A549 (cell line): ENCODE data around the gene STARD4. TPM values are rescaled to one million over a fixed set of nuclear protein-coding genes. Genes with fewer than 3 reads are reported as not detected.

Source experiments
- ATAC-seq, 2 experiments: fragments of 200-7000 bp in 1 of 2; fragments of >200 bp in 1 of 2; cut with Nextera tagmentation in 1 of 2; cut with Tn5 transposase in 1 of 2; 3 replicates each; pipeline versions ENCODE4 v1.8.0 to v1.9.1; 2018 to 2020; ENCODE audit warnings: mild to moderate bottlenecking in 1 of 2, moderate library complexity in 1 of 2
- CTCF ChIA-PET: fragments of 300-600 bp; sonication (Branson Sonifier 250); formaldehyde crosslinking; extraction: SDS; loops from one replicate; lab custom pipeline; 2021; ENCODE audit warnings: antibody characterized with exemption, inconsistent platforms; lab: Yijun Ruan, JAX
- POLR2A ChIA-PET: fragments of 350-600 bp; formaldehyde crosslinking; extraction: SDS; loops from one replicate; lab custom pipeline; 2021; ENCODE audit warnings: antibody characterized with exemption, inconsistent platforms; lab: Yijun Ruan, JAX
- DNase-seq, 2 experiments: peaks; one replicate each; pipeline versions ENCODE4 v3.0.0 to v3.0.0-alpha.2; 2011 to 2016; ENCODE audit warnings: low read depth in 1 of 2, low spot score in 1 of 2
- FAIRE-seq: peaks from 2 replicates; lab custom pipeline; 2011; peaks lifted over from hg19 to GRCh38; lab: Jason Lieb, UNC
- H3K27ac ChIP-seq, 2 experiments: fragments of >200 bp; sonication (Bioruptor Twin); formaldehyde crosslinking; 3 replicates each; pipeline ENCODE4 v1.5.1; 2016 to 2017
- H3K4me1 ChIP-seq: fragments of >200 bp; sonication (Bioruptor Twin); formaldehyde crosslinking; 3 replicates; pipeline ENCODE4 v1.6.1; 2016
- H3K4me2 ChIP-seq: fragments of >200 bp; sonication (Bioruptor Twin); formaldehyde crosslinking; 3 replicates; pipeline ENCODE4 v1.6.1; 2016
- H3K4me3 ChIP-seq: fragments of >200 bp; sonication (Bioruptor Twin); formaldehyde crosslinking; 3 replicates; pipeline ENCODE4 v1.5.1; 2016
- H3K9me3 ChIP-seq: fragments of >200 bp; sonication (Bioruptor Twin); formaldehyde crosslinking; 3 replicates; pipeline ENCODE4 v1.6.1; 2016
- CBX2 ChIP-seq: fragments of 200-600 bp; sonication (generic); IDR thresholded peaks from 2 replicates; pipeline ENCODE4 v1.6.1; 2016; ENCODE audit warnings: low read depth, mild to moderate bottlenecking, borderline replicate concordance
- CBX8 ChIP-seq: fragments of 200-600 bp; sonication (generic); IDR thresholded peaks from 2 replicates; pipeline ENCODE4 v1.6.1; 2016
- CEBPB ChIP-seq, 2 experiments: fragments of >200 bp in 1 of 2; sonication (Bioruptor Twin) in 1 of 2; formaldehyde crosslinking in 1 of 2; IDR thresholded peaks; 2 replicates each; pipeline ENCODE4 v1.6.1; 2012 to 2016
- CHD2 ChIP-seq: fragments of 150-350 bp; IDR thresholded peaks from 2 replicates; pipeline ENCODE4 v1.6.1; 2014; ENCODE audit warnings: low read length; ENCODE audit not compliant: partially characterized antibody
- CHD4 ChIP-seq: fragments of 200-600 bp; sonication (generic); IDR thresholded peaks from 2 replicates; pipeline ENCODE4 v1.6.1; 2016; ENCODE audit warnings: antibody characterized with exemption, mild to moderate bottlenecking, borderline replicate concordance
- EHF ChIP-seq: fragments of 250-450 bp; sonication (Bioruptor Pico); IDR thresholded peaks from 2 replicates; pipeline ENCODE4 v1.5.0; 2020; ENCODE audit warnings: mild to moderate bottlenecking
- EP300 ChIP-seq, 2 experiments: fragments of >200 bp; sonication (Bioruptor Twin); formaldehyde crosslinking; IDR thresholded peaks; 2 replicates in 1 of 2; 3 replicates in 1 of 2; pipeline ENCODE4 v1.6.1; 2016 to 2017
- ESRRA ChIP-seq: fragments of 150-350 bp; IDR thresholded peaks from 2 replicates; pipeline ENCODE4 v1.6.1; 2014; ENCODE audit warnings: mild to moderate bottlenecking, low read length, borderline replicate concordance
- HDAC2 ChIP-seq: fragments of 200-600 bp; sonication (generic); IDR thresholded peaks from 2 replicates; pipeline ENCODE4 v1.6.1; 2016
- HOXB13 ChIP-seq: fragments of 250-450 bp; sonication (Bioruptor Pico); IDR thresholded peaks from 2 replicates; pipeline ENCODE4 v1.5.0; 2020; ENCODE audit warnings: low read depth, mild to moderate bottlenecking, moderate library complexity
- JUNB ChIP-seq: fragments of >200 bp; sonication (Bioruptor Twin); formaldehyde crosslinking; IDR thresholded peaks from 2 replicates; pipeline ENCODE4 v1.6.1; 2016
- KDM5A ChIP-seq: fragments of 200-600 bp; sonication (generic); IDR thresholded peaks from 2 replicates; pipeline ENCODE4 v1.6.1; 2016; ENCODE audit warnings: antibody characterized with exemption, mild to moderate bottlenecking
- MAZ ChIP-seq: fragments of 150-350 bp; IDR thresholded peaks from 2 replicates; pipeline ENCODE4 v1.6.1; 2014; ENCODE audit warnings: antibody characterized with exemption, low read depth, low read length, borderline replicate concordance
- MYC ChIP-seq: IDR thresholded peaks from 2 replicates; pipeline ENCODE4 v1.6.1; 2012; ENCODE audit warnings: mild to moderate bottlenecking, inconsistent platforms, low read length, improper control_type of control experiment, borderline replicate concordance
- NPAS2 ChIP-seq: fragments of 250-450 bp; sonication (Bioruptor Pico); IDR thresholded peaks from 2 replicates; pipeline ENCODE4 v1.8.0; 2022; ENCODE audit warnings: mild to moderate bottlenecking, moderate library complexity, borderline replicate concordance
- POLR2AphosphoS2 ChIP-seq: conservative IDR thresholded peaks from 2 replicates; pipeline ENCODE4 v1.6.1; 2012; ENCODE audit warnings: low read length, improper control_type of control experiment, inconsistent platforms
- RAD21 ChIP-seq, 2 experiments: fragments of >200 bp in 1 of 2; sonication (Bioruptor Twin) in 1 of 2; formaldehyde crosslinking in 1 of 2; IDR thresholded peaks in 1 of 2; conservative IDR thresholded peaks in 1 of 2; 2 replicates in 1 of 2; 3 replicates in 1 of 2; pipeline ENCODE4 v1.6.1; 2012 to 2018; ENCODE audit warnings: inconsistent platforms in 1 of 2
- RCOR1 ChIP-seq: fragments of 150-350 bp; IDR thresholded peaks from 2 replicates; pipeline ENCODE4 v1.6.1; 2014; ENCODE audit warnings: antibody characterized with exemption, low read length, low read depth
- SREBF2 ChIP-seq: fragments of 450-650 bp; IDR thresholded peaks from 2 replicates; pipeline ENCODE4 v1.6.1; 2014; ENCODE audit warnings: mild to moderate bottlenecking, moderate library complexity
- TP53 ChIP-seq: fragments of 250-450 bp; sonication (Bioruptor Pico); IDR thresholded peaks from 2 replicates; pipeline ENCODE4 v1.5.0; 2021; ENCODE audit warnings: mild to moderate bottlenecking, moderate library complexity
- ZSCAN20 ChIP-seq: fragments of 250-450 bp; sonication (Bioruptor Pico); IDR thresholded peaks from 2 replicates; pipeline ENCODE4 v1.8.0; 2022; ENCODE audit warnings: mild to moderate bottlenecking, moderate library complexity
- WGBS: methylation state at CpG from one replicate; pipeline ENCODE4 v1.1.6; 2017; ENCODE audit errors: missing lambda C conversion rate; 5-methylcytosine and 5-hydroxymethylcytosine counted together
- polyA plus RNA-seq, 4 experiments: library from polyadenylated mRNA; depleted of rRNA in 3 of 4; stranded (reverse); fragments of >200 nt; fragmentation: RNase III in 1 of 4; extraction: RNeasy Plus Mini Kit Qiagen cat#74134 plus additional on column Dnase treatment in 1 of 4; gene quantifications; 2 replicates in 3 of 4; 3 replicates in 1 of 4; pipeline ENCODE4 v1.2.3, GENCODE V29; 2011 to 2017
- TF ChIP-seq, protein P1 (sequence below): fragments of >200 bp; sonication (Bioruptor Twin); formaldehyde crosslinking; IDR thresholded peaks from 3 replicates; pipeline ENCODE4 v1.5.1; 2016
- TF ChIP-seq, protein P2 (sequence below): fragments of >200 bp; sonication (Bioruptor Twin); formaldehyde crosslinking; IDR thresholded peaks from 3 replicates; pipeline ENCODE4 v1.6.1; 2016
- TF ChIP-seq, protein P3 (sequence below): fragments of 250-450 bp; sonication (Bioruptor Pico); IDR thresholded peaks from 2 replicates; pipeline ENCODE4 v1.5.0; 2020; ENCODE audit warnings: low read depth, mild to moderate bottlenecking, moderate library complexity
- TF ChIP-seq, protein P4 (sequence below): fragments of 250-450 bp; sonication (Bioruptor Pico); IDR thresholded peaks from 2 replicates; pipeline ENCODE4 v1.5.0; 2021; ENCODE audit warnings: mild to moderate bottlenecking, moderate library complexity, borderline replicate concordance
- TF ChIP-seq, protein P5 (sequence below): IDR thresholded peaks from 2 replicates; pipeline ENCODE4 v1.6.1; 2012; ENCODE audit warnings: low read depth, borderline replicate concordance

Gene STARD4
- polyA plus RNA-seq, 2 of the 4 experiments (the other 2 are of a cell fraction): 14.0 to 15.9 TPM

DNA sequence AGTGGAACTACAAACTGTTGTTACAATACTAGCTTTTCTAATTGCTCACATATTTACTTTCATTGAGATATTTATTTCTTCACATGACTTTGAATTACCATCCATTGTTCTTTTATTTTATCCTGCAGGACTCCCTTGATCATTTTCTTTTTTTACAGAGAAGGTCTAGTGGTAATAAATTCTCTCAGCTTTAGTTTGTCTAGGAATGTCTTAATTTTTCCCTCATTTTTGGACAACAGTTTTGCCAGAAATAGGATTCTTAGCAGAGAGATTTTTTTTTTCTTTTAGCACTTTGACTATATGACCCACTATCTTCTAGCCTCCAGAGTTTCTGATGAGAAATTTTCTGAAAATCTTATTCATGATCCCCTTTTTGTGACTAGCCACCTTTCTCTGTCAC lies 47.3 kb upstream of the STARD4 start:
- no peak for ATAC-seq
- Histone ChIP-seq H3K4me1 (no peaks in the 10 kb centered on the region), H3K4me3 (no peak overlapping the region), H3K27ac (no peak overlapping the region), H3K4me2 (no peak overlapping the region), H3K9me3 (peaks cover 4% of the 10 kb centered on the region; the same call in 1 of the 3 replicates)
- no peak for DNase-seq
- ChIA-PET CTCF (interaction anchor here (0.6 kb wide), 1 partner anchor 721 kb away, joined by 3 read pairs; no protein-coding TSS in a partner anchor), POLR2A (no interaction called here)
- no peak for TF ChIP-seq ZSCAN20 (CRISPR knock-in tag)
- no peak for TF ChIP-seq EP300 (IDR thresholded peaks at IDR 0.05)
- no peak for TF ChIP-seq NPAS2 (CRISPR knock-in tag)
- no peak for TF ChIP-seq JUNB
- no peak for TF ChIP-seq RCOR1
- TF ChIP-seq CEBPB (IDR thresholded peaks at IDR 0.05): no peak
- TF ChIP-seq MYC: no peak
- TF ChIP-seq SREBF2: no peak
- TF ChIP-seq, protein P1, sequence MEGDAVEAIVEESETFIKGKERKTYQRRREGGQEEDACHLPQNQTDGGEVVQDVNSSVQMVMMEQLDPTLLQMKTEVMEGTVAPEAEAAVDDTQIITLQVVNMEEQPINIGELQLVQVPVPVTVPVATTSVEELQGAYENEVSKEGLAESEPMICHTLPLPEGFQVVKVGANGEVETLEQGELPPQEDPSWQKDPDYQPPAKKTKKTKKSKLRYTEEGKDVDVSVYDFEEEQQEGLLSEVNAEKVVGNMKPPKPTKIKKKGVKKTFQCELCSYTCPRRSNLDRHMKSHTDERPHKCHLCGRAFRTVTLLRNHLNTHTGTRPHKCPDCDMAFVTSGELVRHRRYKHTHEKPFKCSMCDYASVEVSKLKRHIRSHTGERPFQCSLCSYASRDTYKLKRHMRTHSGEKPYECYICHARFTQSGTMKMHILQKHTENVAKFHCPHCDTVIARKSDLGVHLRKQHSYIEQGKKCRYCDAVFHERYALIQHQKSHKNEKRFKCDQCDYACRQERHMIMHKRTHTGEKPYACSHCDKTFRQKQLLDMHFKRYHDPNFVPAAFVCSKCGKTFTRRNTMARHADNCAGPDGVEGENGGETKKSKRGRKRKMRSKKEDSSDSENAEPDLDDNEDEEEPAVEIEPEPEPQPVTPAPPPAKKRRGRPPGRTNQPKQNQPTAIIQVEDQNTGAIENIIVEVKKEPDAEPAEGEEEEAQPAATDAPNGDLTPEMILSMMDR: no peak
- no peak for TF ChIP-seq ESRRA
- TF ChIP-seq, protein P2, sequence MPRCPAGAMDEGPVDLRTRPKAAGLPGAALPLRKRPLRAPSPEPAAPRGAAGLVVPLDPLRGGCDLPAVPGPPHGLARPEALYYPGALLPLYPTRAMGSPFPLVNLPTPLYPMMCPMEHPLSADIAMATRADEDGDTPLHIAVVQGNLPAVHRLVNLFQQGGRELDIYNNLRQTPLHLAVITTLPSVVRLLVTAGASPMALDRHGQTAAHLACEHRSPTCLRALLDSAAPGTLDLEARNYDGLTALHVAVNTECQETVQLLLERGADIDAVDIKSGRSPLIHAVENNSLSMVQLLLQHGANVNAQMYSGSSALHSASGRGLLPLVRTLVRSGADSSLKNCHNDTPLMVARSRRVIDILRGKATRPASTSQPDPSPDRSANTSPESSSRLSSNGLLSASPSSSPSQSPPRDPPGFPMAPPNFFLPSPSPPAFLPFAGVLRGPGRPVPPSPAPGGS: no peak
- no peak for TF ChIP-seq KDM5A
- TF ChIP-seq, protein P3, sequence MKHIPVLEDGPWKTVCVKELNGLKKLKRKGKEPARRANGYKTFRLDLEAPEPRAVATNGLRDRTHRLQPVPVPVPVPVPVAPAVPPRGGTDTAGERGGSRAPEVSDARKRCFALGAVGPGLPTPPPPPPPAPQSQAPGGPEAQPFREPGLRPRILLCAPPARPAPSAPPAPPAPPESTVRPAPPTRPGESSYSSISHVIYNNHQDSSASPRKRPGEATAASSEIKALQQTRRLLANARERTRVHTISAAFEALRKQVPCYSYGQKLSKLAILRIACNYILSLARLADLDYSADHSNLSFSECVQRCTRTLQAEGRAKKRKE: no peak
- TF ChIP-seq, protein P4, sequence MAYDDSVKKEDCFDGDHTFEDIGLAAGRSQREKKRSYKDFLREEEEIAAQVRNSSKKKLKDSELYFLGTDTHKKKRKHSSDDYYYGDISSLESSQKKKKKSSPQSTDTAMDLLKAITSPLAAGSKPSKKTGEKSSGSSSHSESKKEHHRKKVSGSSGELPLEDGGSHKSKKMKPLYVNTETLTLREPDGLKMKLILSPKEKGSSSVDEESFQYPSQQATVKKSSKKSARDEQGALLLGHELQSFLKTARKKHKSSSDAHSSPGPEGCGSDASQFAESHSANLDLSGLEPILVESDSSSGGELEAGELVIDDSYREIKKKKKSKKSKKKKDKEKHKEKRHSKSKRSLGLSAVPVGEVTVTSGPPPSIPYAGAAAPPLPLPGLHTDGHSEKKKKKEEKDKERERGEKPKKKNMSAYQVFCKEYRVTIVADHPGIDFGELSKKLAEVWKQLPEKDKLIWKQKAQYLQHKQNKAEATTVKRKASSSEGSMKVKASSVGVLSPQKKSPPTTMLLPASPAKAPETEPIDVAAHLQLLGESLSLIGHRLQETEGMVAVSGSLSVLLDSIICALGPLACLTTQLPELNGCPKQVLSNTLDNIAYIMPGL (CRISPR knock-in tag): no peak
- no peak for FAIRE-seq

DNA sequence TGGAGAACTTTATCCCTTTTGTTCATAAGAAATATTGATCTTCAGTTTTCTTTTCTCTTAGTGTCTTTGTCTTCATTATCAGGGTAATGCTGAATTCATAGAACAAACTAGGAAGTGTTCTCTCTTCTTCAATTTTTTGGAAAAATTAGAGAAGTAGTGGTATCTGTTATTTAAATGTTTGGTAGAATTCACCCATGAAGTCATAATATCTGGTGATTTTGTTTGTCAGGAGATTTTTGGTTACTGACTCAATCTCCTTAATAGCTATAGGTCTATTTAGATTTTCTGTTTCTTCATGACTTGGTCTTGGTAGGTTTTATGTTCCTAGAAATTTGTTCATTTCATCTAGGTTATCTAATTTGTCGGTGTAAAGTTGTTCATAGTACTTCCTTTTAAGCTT lies 45.4 kb upstream of the STARD4 start:
- WGBS: 6% methylated on average over 1 of the region's 1 CpG
- ATAC-seq: no peak
- CTCF ChIA-PET: interaction anchor here (1.4 kb wide), 1 partner anchor 593 kb away, joined by 3 read pairs; no protein-coding TSS in a partner anchor

More for the DNA sequence above, 45.4 kb upstream of the STARD4 start:
- no peak overlapping the region for H3K4me2 ChIP-seq
- no peak overlapping the region for H3K27ac ChIP-seq
- H3K9me3 ChIP-seq: peaks cover 4% of the 10 kb centered on the region; the same call in 1 of the 3 replicates
- DNase-seq (no peak), FAIRE-seq (no peak)
- no peak overlapping the region for H3K4me3 ChIP-seq
- H3K4me1 ChIP-seq: no peaks in the 10 kb centered on the region
- POLR2A ChIA-PET: no interaction called here
- TF ChIP-seq RAD21 (conservative IDR thresholded peaks at IDR 0.05 in 1 of 2, IDR thresholded peaks at IDR 0.05 in 1 of 2) (no peak), ESRRA (no peak), HOXB13 (CRISPR knock-in tag) (no peak), EHF (CRISPR knock-in tag) (no peak), MYC (no peak), POLR2AphosphoS2 (no peak), KDM5A (no peak), CHD2 (no peak), CBX8 (no peak), CBX2 (no peak), HDAC2 (no peak), TP53 (CRISPR knock-in tag) (no peak), MAZ (no peak), CHD4 (no peak)
- TF ChIP-seq, protein P4 (CRISPR knock-in tag): no peak
- TF ChIP-seq, protein P5, sequence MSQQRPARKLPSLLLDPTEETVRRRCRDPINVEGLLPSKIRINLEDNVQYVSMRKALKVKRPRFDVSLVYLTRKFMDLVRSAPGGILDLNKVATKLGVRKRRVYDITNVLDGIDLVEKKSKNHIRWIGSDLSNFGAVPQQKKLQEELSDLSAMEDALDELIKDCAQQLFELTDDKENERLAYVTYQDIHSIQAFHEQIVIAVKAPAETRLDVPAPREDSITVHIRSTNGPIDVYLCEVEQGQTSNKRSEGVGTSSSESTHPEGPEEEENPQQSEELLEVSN: no peak
